Stimulated activated CD8-positive, alpha-beta memory T cell treated with anti-CD3 and anti-CD28 coated beads, Interleukin-12 subunit alpha, Interleukin-12 subunit beta, amount 100 ng/mL, for 1 hour (primary cell): ENCODE data around the gene PPM1N.

Source experiments
- DNase-seq: peaks from one replicate; pipeline ENCODE4 v3.0.0-alpha.2; 2020; ENCODE audit warnings: low read depth

The PPM1N gene

GRCh38 chr19:45498411-45499195 is at the start of gene PPM1N:
Gene PPM1N (plus strand): TSS chr19:45498443. CDS start chr19:45498473, 30 bp downstream.
- DNase-seq: peak; percentile 53

- no peak for DNase-seq
These were observed 49.4 kb upstream of the PPM1N start for GRCh38 chr19:45448887-45449299.

- DNase-seq: no peak
These were observed 48.3 kb upstream of the PPM1N start for GRCh38 chr19:45450012-45450333.

GRCh38 chr19:45451131-45451849 is 47.0 kb upstream of the PPM1N start:
- DNase-seq: no peak

GRCh38 chr19:45451850-45452387 is 46.3 kb upstream of the PPM1N start:
- no peak for DNase-seq

GRCh38 chr19:45455707-45456499 is 42.3 kb upstream of the PPM1N start:
- peak; percentile 53 for DNase-seq

- no peak for DNase-seq
These were observed 41.8 kb upstream of the PPM1N start for GRCh38 chr19:45456500-45456815.

- no peak for DNase-seq
These were observed 40.5 kb upstream of the PPM1N start for GRCh38 chr19:45457776-45458175.

- no peak for DNase-seq
These were observed 37.4 kb upstream of the PPM1N start for GRCh38 chr19:45460807-45461347.

GRCh38 chr19:45462174-45462573 is 36.1 kb upstream of the PPM1N start:
- DNase-seq: no peak

- no peak for DNase-seq
These were observed 35.0 kb upstream of the PPM1N start for GRCh38 chr19:45463241-45463640.

- no peak for DNase-seq
These were observed 34.0 kb upstream of the PPM1N start for GRCh38 chr19:45464274-45464673.

- DNase-seq: no peak
These were observed 33.3 kb upstream of the PPM1N start for GRCh38 chr19:45464852-45465441.

- DNase-seq: no peak
These were observed 31.2 kb upstream of the PPM1N start for GRCh38 chr19:45467115-45467455.

GRCh38 chr19:45467456-45468158 is 30.6 kb upstream of the PPM1N start, which contains the start of gene FOSB:
Gene FOSB (plus strand): TSS chr19:45467996. CDS start chr19:45468587, 591 bp downstream.
- DNase-seq: peak; percentile 93

- no peak for DNase-seq
These were observed 30.0 kb upstream of the PPM1N start for GRCh38 chr19:45468159-45468651.

GRCh38 chr19:45468803-45469131 is 29.5 kb upstream of the PPM1N start:
- no peak for DNase-seq

GRCh38 chr19:45469132-45469944 is 28.9 kb upstream of the PPM1N start:
- DNase-seq: peak; percentile 82

GRCh38 chr19:45469945-45470761 is 28.1 kb upstream of the PPM1N start:
- peak; percentile 19 for DNase-seq

GRCh38 chr19:45470762-45471081 is 27.5 kb upstream of the PPM1N start:
- no peak for DNase-seq
